ENCODE results near the gene SCG3.

SCG3 gene

GRCh38 chr15:51758645-51759044 is 77.3 kb downstream of the SCG3 start:
- no peak for DNase-seq (ENCODE audit: low read depth)

DNA sequence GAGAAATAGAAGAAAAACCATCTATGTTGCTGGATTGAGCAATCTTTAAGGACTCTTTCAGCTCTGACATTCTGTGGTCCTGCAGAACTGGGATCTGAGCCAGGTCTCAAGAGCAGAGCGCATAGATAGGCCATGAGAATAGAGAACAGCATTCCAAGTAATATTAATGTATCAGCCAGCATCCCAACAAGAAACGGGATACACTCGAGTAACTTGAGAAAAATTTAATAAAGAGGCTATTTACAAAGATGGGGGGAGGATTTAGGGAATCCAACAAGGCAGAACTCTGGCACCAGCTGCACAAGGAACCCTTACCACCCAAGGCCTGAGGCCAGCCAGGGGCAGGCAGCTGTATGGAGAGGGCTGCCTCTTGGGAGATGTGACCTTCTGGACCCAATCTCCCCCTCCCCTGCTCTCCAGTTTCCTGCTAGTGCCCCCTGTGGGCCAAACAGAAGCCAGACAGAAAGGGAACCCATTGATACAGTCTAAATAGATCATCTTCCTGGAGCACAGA is 78.3 kb downstream of the SCG3 start:
- DNase-seq (ENCODE audit: low read depth) = no peak

DNA sequence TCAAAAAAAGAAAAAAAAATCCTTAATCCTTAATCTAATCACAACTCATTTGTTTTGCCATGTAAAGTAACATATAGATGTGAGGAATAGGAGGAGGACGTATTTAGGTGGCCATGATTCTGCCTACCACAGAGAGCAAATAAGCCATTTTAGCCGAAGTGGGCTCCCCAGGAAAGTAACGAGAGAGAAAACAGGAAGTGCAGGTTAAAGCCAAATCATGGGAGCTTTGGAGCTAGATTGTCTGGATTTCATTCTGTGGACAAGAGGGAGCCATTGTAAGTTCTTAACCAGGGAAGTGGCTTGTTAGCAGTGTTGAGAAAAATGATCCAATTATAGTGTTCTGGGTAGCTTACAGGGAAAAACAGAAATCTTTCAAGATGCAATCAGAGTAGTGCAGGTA is 79.5 kb downstream of the SCG3 start:
- no peak for DNase-seq (ENCODE audit: low read depth)

- no peak for DNase-seq (ENCODE audit: low read depth)
These were observed 84.4 kb downstream of the SCG3 start for GRCh38 chr15:51765751-51766150.

DNA sequence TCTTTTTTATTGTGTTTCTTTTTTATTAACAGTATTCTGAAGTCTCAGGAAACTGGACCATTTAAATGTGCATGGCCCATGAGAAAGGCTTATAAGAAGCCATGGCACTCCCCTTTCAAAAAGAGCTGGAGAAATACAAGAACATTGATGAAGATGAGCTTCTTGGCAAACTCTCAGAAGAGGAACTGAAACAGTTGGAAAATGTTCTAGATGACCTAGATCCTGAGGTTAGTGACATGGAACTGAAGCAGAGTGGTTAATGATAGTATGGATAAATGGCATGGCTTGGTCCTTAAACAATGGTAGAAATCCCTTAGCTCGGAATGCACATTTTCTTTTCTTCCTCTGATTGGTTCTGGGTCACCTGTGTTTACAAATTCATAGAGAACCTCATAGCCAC is 85.0 kb downstream of the SCG3 start:
- DNase-seq (ENCODE audit: low read depth) = no peak

GRCh38 chr15:51768018-51768417 is 86.7 kb downstream of the SCG3 start:
- no peak for DNase-seq (ENCODE audit: low read depth)
